ENCODE results near the gene ERC2. TPM values are rescaled to one million over a fixed set of nuclear protein-coding genes. Genes with fewer than 3 reads are reported as not detected.

Gene ERC2
- total RNA-seq, 1 experiment from 2014 or later, result 0.90 TPM

DNA sequence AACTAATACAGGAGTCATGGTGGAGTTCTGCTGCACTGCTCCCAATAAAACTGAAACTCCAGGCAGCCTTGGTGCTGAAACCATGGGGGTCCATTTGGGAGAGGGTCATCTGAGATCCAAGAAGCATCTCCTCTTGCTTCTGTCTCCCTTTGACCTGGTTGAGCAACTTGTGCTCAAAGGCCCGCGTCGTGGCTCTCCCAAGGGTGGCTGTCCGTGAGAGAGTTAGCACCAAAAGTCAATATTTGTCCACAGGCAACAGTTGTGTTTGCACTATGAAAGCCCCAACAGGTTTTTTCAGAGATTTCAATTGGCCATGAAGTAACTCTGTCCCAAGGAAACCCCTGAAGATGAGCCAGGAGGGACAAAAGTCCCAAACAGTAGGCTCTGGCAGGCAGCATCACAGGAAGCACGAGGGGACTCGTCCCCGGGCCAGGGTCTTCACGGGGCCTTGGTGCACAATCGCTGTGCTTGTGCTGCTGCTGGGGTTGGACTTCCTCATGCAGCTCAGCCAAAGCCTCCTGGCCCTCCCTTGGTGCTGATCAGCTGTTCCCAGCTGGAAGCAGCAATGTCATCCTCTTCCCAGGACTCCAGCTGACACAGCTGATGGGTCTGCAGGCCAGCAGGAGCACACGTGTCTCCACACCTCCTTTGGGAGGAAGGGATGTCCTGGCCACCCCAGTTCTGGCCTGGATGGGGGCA is 941.8 kb downstream of the ERC2 start:
- no peak overlapping the region for H3K4me3 ChIP-seq (ENCODE audit: low read depth, low read length, poor library complexity, severe bottlenecking)
- ChIA-PET POLR2A (ENCODE audit: low non-redundant PET) (no interaction called here), CTCF (no interaction called here)
- no peaks in the 10 kb centered on the region for H3K4me1 ChIP-seq (ENCODE audit: insufficient read depth, low read length, poor library complexity, severe bottlenecking)
- no peak overlapping the region for H3K27ac ChIP-seq (ENCODE audit: low read depth, low read length, poor library complexity, severe bottlenecking)
- no peaks in the 10 kb centered on the region for H3K9me3 ChIP-seq (ENCODE audit: low read depth, low read length, poor library complexity, severe bottlenecking)
- no peak for TF ChIP-seq EZH2 (IDR thresholded peaks at IDR 0.05; ENCODE audit: borderline replicate concordance, low read depth, low read length, poor library complexity, severe bottlenecking)
- no peak for TF ChIP-seq CTCF (conservative IDR thresholded peaks at IDR 0.05; ENCODE audit: low read depth, low read length)
- no peak for DNase-seq (ENCODE audit: low spot score)
- no TSS peak for BruUV-seq (replicated peaks)
- H3K36me3 ChIP-seq (ENCODE audit: insufficient read depth, low read length, poor library complexity, severe bottlenecking), result no peaks in the 10 kb centered on the region
- intact Hi-C loops (cut with micrococcal nuclease; ENCODE audit: unreplicated experiment), result no loop called here
- H3K27me3 ChIP-seq (replicated peaks; ENCODE audit: insufficient read depth, low read depth, low read length, poor library complexity), result no peaks in the 10 kb centered on the region

GRCh38 chr3:55525436-55525835 is 942.8 kb downstream of the ERC2 start:
- H3K4me3 ChIP-seq (ENCODE audit: low read depth, low read length, poor library complexity, severe bottlenecking), result no peak overlapping the region
- TF ChIP-seq EZH2 (IDR thresholded peaks at IDR 0.05; ENCODE audit: borderline replicate concordance, low read depth, low read length, poor library complexity, severe bottlenecking), result no peak
- no peak for TF ChIP-seq CTCF (conservative IDR thresholded peaks at IDR 0.05; ENCODE audit: low read depth, low read length)
- no peaks in the 10 kb centered on the region for H3K9me3 ChIP-seq (ENCODE audit: low read depth, low read length, poor library complexity, severe bottlenecking)
- intact Hi-C loops (cut with micrococcal nuclease; ENCODE audit: unreplicated experiment), result no loop called here
- H3K27me3 ChIP-seq (replicated peaks; ENCODE audit: insufficient read depth, low read depth, low read length, poor library complexity), result no peaks in the 10 kb centered on the region
- BruUV-seq (replicated peaks), result no TSS peak
- H3K27ac ChIP-seq (ENCODE audit: low read depth, low read length, poor library complexity, severe bottlenecking), result no peak overlapping the region
- H3K36me3 ChIP-seq (ENCODE audit: insufficient read depth, low read length, poor library complexity, severe bottlenecking), result no peaks in the 10 kb centered on the region
- POLR2A ChIA-PET (ENCODE audit: low non-redundant PET), result no interaction called here
- CTCF ChIA-PET, result no interaction called here
- DNase-seq (ENCODE audit: low spot score), result no peak
- H3K4me1 ChIP-seq (ENCODE audit: insufficient read depth, low read length, poor library complexity, severe bottlenecking), result no peaks in the 10 kb centered on the region

GRCh38 chr3:55524565-55525244 is 943.6 kb downstream of the ERC2 start:
- Histone ChIP-seq H3K4me3 (ENCODE audit: low read depth, low read length, poor library complexity, severe bottlenecking) (no peak overlapping the region), H3K27me3 (replicated peaks; ENCODE audit: insufficient read depth, low read depth, low read length, poor library complexity) (no peaks in the 10 kb centered on the region), H3K9me3 (ENCODE audit: low read depth, low read length, poor library complexity, severe bottlenecking) (no peaks in the 10 kb centered on the region), H3K27ac (ENCODE audit: low read depth, low read length, poor library complexity, severe bottlenecking) (no peak overlapping the region), H3K36me3 (ENCODE audit: insufficient read depth, low read length, poor library complexity, severe bottlenecking) (no peaks in the 10 kb centered on the region), H3K4me1 (ENCODE audit: insufficient read depth, low read length, poor library complexity, severe bottlenecking) (no peaks in the 10 kb centered on the region)
- POLR2A ChIA-PET (ENCODE audit: low non-redundant PET), result interaction anchor here (0.6 kb wide), 1 partner anchor 37 kb away, joined by 4 read pairs; no protein-coding TSS in a partner anchor
- BruUV-seq (replicated peaks), result no TSS peak
- CTCF ChIA-PET, result no interaction called here
- TF ChIP-seq EZH2 (IDR thresholded peaks at IDR 0.05; ENCODE audit: borderline replicate concordance, low read depth, low read length, poor library complexity, severe bottlenecking) (no peak), CTCF (conservative IDR thresholded peaks at IDR 0.05; ENCODE audit: low read depth, low read length) (no peak)
- DNase-seq (ENCODE audit: low spot score), result peak; percentile 8
- intact Hi-C loops (cut with micrococcal nuclease; ENCODE audit: unreplicated experiment), result no loop called here

Measured in A673 (cell line).